Bone marrow (tissue), 2 donors: ENCODE results near the gene CCDC85A.

ENCODE experiments used
- DNase-seq, 2 donors: peaks; one replicate each; lab custom pipeline; 2025; lab: John Stamatoyannopoulos, UW

The CCDC85A gene

DNA sequence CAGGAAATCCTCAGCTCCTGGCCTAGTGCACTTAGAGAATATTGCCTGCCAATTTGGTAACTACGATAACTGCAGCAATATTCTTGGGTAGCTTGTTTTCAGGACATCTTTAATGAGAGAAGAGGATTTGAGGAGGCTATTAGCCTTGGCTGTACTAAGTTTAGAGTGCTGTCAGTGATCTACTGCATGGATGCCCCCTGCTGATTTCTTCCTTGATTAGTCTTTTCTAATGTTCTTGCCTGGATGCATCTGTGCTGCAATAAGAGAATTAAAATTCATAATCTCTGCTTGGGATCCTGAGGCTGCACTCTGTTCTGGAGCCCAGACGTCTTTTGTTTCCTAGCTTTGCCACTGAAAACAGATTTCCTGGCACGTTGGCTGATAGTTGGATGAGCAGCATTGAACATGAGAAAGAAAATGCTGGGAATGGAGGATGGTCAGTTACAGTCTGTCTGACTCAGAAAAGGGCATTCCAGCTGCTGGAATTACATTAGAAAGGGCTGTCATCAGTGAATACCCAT is 115.4 kb downstream of the CCDC85A start:
- no peak for DNase-seq

DNA sequence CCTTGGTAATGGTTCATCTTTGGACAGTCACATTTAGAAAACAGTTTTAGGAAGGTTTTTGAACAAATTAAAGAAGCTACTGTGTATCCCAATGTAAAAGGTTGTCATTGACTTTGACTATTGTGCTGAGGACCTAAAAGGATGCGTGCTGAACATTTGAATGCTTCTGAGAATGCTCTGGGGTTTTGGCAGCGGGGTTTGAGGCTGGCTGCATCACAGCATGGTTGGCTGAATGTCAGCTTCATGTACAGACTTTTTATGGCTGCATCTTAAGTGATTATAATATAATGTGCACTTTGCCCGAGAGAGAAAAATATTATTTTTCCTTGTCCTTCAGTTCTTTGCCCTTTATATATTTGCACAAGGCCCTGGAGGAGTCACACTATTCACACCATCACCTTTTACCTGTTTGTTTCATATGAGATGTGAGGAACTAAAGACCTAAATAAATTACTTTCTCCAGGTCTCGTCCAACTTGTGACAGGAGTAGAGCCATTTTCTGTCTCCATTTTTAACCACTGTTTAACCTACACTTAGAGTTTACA is 125.9 kb downstream of the CCDC85A start:
- DNase-seq: no peak

DNA sequence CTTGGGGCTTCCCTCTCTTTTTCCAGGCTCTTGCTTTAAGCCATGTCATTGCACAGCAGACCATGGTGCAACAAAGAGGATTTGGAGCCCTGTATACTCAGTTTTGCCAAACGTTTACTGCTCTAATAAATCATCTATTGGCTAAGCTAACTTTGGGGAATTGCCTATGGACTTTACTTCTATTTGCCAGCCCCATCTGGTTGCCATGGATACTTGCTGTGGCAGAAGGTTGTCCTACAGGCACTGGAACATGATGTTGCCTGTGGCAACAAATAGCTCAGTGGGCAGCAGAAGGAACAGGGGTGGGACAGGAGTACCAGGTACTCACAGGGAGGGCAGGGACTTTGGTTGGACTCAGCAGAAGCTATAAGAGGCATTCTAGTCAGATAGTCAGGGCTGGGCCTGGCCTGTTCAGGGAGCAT is 129.7 kb downstream of the CCDC85A start:
- DNase-seq: no peak

DNA sequence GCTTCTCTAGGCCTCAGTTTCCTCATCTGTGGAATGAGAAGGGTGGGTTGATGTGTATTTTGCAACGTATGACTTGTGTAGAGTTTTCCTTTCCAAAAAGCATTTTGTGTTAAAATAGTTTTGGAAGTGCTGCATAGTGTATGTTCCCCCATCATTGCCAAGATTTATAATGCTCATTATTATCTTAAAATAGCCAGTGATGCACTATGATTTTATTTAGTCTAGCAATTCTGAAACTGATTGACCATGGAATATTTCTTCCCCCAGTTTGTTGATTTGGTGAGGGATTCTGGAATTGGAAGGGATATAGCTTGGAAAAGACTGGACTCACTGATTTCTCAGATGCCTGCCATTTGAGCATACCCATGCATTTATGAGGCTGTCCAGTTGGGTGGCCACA is 130.6 kb downstream of the CCDC85A start:
- no peak for DNase-seq

DNA sequence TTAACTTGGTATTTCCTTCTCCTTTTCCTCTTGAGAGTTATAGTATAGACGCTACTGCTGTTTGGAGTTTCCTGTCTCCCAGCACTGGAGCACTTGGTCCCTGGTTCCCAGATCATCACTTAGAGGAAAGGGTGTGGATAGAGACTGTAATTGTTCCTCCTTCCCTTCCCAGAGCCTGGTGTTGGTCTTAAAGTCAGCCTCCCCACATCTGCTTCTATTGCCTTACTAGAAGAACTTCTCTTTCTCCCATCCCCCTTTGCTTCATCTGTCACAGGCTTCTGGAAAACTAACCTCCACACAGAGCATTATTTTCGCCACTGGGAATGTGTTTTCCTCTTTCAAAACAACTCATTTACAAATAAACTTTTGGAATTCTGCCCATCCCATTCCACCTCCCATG is 131.0 kb downstream of the CCDC85A start:
- no peak for DNase-seq

DNA sequence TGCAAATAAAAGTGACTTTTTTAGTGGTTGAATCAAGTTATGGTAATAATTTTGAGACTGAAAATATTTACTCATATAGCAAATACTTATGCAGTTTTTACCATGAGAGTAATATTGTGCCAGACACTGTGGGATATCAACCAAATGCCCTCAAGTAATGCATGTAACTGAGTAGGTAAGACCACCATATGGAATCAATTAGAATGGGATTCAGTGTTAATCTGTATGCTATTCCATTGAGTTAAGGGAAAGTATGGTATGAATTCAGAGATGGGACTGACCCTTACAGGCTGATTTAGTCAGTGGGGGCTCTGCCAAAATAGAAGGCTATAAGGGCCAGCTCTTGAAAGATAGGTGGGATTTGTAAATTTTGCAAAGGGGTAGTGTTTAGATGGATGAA is 131.6 kb downstream of the CCDC85A start:
- DNase-seq: no peak

DNA sequence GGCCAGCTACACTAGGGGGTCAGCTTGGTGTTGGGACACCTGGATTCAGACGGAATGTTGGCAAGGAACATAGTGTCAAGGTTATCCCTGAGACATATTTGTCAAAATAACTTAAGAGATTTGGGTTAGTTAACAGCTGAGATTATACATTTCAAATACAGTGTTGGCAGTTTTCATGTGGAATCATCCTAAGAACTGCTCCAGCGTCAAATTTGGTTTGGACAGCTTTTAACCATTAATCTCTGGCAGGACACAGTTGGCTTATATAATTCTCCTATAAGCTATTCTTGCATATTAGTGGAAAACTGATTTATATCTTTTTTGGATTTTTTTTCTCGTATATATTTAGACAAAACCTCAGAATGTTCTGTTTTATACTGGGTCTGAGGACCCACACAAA is 132.2 kb downstream of the CCDC85A start:
- no peak for DNase-seq

DNA sequence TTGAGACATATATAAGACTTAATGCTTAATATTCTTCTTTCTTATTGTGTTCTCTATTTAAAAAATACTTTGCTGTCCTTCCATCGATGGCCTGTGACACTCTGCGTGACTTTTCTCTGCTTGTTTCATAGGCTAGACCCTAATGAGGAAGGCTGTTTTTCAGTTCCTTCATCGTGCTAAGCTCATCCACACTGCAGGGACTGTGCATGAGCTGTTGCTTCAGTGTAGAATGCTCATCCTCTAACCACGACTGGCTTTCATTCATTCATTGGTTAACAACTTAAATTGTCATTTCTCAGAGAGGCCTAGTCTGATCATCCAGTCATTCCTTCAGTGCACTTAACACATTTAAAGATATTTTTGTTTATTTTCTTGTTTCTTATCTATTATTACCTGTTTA is 134.4 kb downstream of the CCDC85A start:
- DNase-seq: no peak

DNA sequence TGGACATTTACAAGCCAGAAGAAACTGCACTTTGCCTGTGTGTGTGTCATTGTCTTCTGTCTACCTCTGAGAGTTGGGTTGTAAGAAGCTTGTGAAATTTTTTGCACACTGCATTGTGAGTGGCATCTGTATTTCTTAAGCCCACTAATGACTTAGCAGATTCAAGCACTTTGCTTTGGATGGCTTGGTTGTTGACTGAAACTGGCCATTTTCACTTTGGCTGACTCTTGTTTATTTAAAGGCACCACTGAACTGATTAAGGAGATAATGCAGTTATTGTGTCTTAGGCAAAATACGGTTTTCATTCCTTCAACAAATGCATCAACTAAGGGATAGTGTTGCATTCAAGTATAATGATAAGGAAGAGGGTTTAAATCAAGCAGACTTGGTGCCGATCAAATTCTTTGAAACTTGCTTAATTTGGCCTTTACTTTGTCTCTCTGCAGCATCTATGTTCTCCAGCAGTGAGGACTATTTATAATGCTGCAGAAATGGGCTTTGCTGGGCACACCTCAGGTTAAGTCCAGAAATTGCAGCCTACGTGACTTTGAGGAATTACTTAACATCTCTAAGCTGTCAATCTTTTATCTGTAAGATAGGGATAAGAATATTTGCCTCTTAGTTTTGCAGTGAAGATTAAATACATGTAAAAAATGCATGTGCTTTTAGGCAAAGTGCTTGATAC is 142.0 kb downstream of the CCDC85A start:
- DNase-seq: no peak

DNA sequence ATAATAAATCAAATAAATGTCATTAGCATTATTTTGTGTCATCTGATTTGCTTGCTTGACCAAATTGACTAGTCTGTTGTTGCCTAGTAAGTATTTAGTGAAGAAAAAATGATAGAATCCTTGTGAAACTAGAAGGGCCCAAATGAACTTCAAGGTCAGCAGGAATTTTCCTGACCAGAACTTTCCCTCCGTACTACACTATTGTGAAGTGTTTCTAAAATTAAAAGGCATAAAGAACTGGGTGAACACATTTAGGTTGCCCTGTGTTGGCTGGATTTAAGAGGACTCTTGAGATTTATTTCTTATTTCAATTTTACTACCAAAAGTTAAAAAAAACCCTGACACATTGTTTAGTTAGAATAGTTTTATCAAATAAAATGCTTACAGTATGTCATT is 142.6 kb downstream of the CCDC85A start:
- no peak for DNase-seq

DNA sequence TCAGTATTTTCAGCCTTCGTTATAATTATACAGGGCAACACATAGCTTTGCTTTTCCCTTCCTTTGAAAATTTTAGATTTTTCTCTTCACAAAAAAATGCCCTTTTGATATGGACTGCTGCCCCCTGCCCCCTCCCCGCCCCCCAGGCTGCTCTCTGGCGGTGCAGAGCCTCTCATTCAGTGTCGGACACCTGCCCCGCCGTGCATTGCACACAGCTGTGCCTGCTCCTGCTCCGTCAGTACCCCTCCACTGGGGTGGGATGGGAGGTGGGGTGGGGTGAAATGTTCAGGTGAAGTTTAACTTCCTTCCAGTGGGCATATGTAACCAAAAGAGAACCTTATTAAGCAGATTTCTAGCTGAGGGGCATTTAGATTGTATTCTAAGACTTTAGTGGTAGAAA is 148.0 kb downstream of the CCDC85A start:
- DNase-seq: no peak

DNA sequence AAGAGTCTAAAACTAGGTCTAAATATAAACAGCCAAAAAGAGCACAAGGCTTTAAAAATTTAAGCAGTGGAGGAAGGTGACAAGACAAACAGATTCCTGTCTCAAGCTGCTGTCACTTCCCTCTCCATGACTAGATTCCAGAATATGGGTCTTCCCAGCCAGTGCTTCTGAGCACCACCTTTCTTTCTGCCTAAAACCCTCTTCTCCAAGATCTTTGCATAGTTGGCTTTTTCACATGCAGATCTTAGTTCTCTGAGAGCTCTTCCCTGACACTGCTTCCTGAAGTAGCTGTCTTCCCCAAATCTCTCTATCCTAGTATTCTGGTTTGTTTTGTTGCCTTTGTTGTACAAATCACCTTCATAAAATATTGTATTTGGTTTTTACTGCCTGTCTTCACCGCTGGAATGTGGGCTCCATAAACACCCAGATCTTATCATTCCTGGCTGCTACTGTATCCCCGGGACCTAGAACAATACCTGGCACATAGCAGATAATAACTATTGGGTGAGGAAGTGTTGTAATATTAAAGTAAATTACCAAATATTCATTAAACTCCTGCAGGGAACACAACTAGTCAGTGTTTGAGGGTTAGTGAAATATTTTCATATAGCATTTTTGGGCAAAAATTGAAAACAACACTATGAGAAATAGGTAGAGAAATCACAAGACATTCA is 150.2 kb downstream of the CCDC85A start:
- no peak for DNase-seq

DNA sequence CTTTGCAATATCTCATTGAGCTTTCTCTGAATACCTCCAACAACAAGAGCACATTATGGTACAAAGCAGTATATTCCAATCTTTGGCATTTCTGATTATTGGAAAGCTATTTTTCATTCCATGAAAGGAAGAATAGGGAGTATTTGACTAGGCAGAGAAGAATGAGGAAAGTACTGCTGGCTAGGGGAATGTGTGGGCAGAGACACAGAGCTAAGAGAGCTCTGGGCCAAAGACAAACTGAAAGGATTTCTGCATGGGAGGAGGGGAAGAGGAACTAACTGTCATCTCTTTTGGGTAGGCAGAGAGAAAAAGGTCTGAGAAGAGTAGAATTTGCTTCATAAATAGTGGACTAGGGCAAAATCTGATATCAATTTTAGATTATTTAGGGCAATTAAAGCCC is 150.8 kb downstream of the CCDC85A start:
- no peak for DNase-seq

DNA sequence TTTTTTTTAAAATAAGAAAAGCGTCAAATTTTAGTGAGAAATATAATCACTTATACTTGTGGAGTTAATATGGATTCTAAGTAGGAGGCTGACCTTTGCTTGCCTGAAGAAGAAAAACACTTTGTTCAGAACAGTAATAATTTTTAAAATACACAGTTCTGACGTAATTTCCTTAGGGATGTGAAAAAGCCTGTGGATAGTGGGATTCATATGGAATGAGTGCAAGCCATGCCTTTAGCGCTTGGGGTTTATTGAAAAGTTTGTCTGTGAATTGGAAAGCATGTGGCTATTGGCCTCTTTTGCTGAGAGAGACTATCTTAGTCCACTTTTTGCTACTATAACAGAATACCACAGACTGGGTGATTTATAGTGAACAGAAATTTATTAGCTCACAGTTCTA is 151.3 kb downstream of the CCDC85A start:
- no peak for DNase-seq

DNA sequence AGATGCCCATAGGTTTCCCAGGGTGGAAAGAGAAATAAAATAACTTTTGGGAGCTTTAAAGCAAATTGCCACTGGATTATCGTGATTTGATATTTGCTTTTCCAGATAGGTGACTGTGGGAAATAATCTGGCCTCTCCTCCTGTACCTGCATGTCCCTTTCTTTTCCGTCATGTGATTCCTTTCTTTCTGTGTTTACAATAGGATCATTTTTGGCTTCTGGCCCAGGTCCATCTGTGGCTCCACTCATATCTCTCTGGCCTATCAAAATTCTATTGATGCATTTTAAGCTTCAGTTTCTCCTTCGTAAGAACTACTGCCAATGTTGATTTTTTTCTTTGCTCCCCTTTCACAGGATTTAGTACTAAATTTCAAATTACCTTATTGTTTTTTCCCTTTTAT is 153.6 kb downstream of the CCDC85A start:
- DNase-seq: no peak

DNA sequence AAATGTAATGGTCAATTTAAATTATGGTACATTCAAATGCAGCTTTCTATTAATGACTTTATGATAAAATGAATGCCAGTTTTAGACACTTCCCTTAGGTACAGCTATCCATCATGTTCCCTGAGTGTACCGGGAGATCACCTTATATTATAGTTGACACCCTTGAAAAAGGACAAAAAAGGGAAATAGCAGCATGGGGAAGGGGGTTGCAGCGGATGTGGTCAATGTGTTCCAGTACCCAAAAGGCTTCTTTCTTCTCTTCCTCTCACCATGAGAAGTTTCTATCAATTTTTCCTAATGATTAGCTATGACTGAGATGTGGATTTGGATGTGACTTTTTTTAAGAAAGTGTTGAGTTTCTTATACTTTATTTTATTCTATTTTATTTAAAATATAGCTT is 154.4 kb downstream of the CCDC85A start:
- DNase-seq: no peak

DNA sequence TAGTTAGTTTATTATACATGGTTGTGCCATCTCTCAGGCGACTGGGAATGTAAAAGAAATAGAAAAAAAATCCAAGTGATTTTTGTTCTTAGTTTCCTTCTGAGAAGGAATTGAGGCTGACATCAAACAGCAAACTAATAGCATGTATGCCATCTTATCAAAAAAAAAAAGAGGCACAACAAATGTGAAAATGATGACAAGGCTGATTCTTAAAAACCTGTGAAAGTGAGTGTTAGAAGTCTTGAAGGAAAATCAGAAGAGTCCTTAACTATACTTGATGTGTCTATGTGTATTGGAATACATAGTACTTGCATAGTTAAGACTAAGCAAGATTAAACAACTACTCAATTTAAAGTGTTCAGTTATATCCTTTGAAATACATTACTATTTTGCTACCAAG is 161.0 kb downstream of the CCDC85A start:
- no peak for DNase-seq

DNA sequence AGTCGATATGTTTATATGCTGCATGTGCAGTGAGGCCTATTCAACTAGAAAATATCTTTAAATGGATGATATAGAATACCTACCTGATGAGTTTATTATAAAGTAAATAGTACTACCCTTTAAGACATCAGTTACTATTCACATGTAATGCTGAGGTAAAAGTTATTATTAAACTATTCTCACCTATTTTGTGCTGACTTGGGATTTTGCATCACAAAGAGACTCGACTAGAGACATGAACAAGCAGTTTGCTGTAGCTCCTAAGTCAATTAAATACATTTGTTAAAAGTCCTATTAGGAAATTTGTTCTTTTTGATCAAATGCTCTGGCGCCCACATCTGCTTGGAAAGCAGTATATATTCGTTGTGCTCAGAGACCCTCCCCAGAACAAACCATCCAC is 164.1 kb downstream of the CCDC85A start:
- DNase-seq: no peak

DNA sequence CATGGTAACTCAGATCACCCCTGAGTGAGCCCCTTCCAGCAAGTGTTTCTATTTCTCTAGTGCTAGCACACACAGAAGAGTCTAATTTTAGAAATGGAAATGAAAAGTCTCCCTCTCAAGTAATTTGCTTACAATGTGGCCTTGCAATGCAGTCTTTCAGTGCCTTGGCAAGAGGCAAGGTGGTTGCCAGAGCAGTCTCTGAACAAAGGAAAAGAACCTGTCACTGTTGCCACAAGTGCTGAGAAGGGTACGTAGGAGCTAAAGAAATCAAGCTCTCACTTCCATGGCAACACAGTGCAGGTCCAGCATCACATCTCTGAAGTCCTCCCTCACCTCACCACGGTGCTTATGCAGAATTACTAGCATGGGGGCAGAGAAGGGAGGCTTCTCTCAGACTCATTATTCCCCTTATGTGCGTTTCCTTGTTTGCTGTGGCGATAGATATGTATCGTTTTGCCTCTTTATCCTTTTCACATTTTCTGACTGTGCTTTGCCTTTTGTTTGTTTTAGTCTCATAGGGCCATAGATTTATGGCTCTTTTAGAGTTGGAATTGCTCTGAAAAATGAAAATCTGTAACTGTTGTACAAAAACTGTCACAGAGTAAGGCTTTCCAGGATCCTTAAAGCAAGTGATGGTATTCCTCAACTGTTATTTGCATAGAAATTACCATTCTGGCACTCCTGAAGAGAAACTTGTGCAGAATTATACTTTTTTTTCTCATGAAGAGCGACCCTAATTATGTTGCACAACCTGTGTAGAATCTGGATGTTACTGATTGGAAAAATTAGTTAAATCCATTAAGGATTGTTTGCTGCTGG is 164.8 kb downstream of the CCDC85A start:
- DNase-seq: no peak

DNA sequence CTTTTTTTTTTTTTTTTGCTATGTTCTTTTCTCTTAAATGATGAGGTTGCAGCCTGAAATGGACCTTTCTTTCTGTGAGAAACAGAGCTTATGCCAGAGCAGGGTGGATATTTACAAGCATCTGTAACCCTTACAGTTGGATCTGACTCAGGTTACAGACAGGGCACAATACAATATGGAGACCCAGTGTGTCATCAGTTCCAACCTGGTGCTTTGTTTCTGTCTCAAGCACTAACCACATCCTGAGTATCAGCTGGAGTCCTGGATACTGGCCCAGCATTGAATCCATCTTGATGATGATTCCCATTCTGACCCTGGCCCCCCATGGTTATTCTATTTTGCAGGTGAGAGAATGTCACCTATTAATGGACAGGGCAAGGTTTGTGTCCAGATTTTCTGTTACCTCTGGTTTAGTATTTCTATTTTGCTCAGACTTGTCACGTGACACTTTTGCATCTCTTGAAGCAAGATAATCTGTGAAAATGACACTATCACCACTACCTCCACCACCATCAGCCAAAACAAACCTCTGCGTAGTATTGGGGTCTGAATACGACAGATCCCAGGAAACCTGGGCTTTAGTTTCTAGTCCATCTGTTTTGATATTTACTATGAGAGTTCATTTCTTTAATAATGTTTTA is 174.0 kb downstream of the CCDC85A start:
- no peak for DNase-seq

DNA sequence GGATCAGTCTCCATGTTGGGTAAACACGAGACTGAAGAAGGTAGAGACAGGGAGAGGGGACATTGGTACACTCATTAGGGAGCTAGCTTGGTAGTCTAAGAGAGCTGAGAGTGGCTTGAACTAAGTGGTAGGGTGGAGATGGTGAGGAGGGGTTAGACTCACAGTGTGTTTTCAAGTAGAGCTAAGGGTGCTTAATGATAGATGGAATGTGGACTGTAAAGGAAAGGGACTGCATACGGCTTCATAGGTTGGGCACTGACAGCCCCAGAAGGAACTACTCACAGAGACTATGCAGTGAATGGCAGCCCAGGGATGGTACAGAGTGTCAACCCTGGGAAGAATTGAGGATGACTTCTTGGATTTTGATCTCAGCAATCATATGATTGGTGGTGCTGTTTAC is 178.1 kb downstream of the CCDC85A start:
- DNase-seq: no peak

DNA sequence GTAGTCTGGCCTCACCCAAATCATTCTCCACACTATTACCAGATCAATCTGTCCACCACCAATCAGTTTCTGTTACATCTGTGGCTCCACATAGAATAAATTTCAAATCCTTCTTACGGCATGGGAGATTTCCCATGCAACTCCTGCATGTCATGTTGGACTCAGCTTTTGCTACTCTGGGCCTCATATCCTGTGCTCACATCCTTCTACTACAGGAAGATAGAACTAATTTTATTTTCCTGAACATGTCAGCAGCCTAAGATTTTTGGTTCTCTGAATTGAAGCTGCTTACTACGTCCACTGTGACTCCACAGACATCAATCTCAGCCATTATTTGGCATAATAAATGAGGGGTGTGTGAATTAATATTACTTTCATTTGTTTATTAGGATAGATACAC is 181.1 kb downstream of the CCDC85A start:
- no peak for DNase-seq
